ENCODE data around the gene EXOSC2. TPM values are rescaled to one million over a fixed set of nuclear protein-coding genes. Genes with fewer than 3 reads are reported as not detected.

The EXOSC2 gene
- total and polyA plus RNA-seq, 2 experiments from 2014 or later, result 37.6 to 77.7 TPM

DNA sequence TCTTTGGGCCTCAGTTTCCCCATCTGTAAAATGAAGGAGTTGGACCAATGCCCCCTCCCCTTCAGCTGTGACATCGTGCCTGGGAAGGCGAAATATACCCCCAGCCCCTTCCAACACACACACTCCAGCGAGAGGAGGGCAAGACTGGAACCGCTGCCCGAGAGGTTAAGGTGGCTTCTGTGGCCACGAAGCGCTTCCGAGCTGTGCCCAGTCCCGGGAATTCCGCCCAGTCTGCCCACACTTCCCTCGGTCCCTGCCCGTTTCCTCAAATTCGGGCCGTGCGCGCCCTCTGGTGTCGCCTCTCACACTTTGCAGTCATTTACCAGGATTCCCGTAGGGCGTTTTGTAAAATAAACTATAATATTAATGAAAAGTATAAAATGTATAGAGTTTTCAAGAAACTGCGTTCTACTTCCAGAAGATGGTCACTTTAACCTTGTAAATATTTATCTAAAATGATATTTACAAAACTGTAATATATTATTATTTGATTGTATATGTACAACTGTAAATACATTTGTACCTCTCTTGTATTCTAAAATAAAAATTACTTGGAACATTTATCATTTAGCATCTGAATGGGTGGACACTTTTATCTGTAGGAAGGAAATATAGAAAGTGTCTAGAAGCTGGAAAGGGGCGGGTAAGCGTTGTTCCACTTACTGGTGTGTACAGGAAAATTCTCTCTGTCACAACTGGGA is 11.0 kb upstream of the EXOSC2 start:
- peak; percentile 92 for DNase-seq (ENCODE audit: low spot score)
- Mint-ChIP-seq H3K36me3 (ENCODE audit: low read depth) (no peaks in the 10 kb centered on the region), H3K27ac (no peak overlapping the region), H3K27me3 (ENCODE audit: insufficient read depth, low read depth, poor library complexity) (peaks cover 43% of the 10 kb centered on the region), H3K4me3 (peak overlapping the region; percentile 72), H3K9me3 (peaks cover 15% of the 10 kb centered on the region; the same call in 2 of the 3 replicates), H3K4me1 (no peaks in the 10 kb centered on the region; the same call in 2 of the 3 replicates)
- ATAC-seq, result peak; percentile 76
- Histone ChIP-seq H3K36me3 (ENCODE audit: insufficient read depth) (no peaks in the 10 kb centered on the region), H3K79me2 (replicated peaks; ENCODE audit: insufficient read depth) (no peaks in the 10 kb centered on the region), H3K4me1 (ENCODE audit: insufficient read depth) (peaks cover 5% of the 10 kb centered on the region; the same call in 1 of the 2 replicates), H3F3A (replicated peaks; ENCODE audit: low read depth) (no peaks in the 10 kb centered on the region), H3K27me3 (ENCODE audit: insufficient read depth) (peaks cover 47% of the 10 kb centered on the region), H4K20me1 (replicated peaks; ENCODE audit: insufficient read depth) (peaks cover 3% of the 10 kb centered on the region; the same call in 1 of the 2 replicates), H3K9me2 (ENCODE audit: insufficient read depth) (no peaks in the 10 kb centered on the region), H3K4me3 (peak overlapping the region; percentile 68), H2AFZ (peak overlapping the region; percentile 98; the same call in 1 of the 2 replicates), H3K27ac (ENCODE audit: low read depth) (no peak overlapping the region), H3K4me2 (peak overlapping the region; percentile 90)
- TF ChIP-seq, protein P1, sequence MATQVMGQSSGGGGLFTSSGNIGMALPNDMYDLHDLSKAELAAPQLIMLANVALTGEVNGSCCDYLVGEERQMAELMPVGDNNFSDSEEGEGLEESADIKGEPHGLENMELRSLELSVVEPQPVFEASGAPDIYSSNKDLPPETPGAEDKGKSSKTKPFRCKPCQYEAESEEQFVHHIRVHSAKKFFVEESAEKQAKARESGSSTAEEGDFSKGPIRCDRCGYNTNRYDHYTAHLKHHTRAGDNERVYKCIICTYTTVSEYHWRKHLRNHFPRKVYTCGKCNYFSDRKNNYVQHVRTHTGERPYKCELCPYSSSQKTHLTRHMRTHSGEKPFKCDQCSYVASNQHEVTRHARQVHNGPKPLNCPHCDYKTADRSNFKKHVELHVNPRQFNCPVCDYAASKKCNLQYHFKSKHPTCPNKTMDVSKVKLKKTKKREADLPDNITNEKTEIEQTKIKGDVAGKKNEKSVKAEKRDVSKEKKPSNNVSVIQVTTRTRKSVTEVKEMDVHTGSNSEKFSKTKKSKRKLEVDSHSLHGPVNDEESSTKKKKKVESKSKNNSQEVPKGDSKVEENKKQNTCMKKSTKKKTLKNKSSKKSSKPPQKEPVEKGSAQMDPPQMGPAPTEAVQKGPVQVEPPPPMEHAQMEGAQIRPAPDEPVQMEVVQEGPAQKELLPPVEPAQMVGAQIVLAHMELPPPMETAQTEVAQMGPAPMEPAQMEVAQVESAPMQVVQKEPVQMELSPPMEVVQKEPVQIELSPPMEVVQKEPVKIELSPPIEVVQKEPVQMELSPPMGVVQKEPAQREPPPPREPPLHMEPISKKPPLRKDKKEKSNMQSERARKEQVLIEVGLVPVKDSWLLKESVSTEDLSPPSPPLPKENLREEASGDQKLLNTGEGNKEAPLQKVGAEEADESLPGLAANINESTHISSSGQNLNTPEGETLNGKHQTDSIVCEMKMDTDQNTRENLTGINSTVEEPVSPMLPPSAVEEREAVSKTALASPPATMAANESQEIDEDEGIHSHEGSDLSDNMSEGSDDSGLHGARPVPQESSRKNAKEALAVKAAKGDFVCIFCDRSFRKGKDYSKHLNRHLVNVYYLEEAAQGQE (IDR thresholded peaks at IDR 0.05; ENCODE audit: unreplicated experiment), result no peak
- TF ChIP-seq JUNB (IDR thresholded peaks at IDR 0.05; ENCODE audit: unreplicated experiment) (no peak), STAT1 (IDR thresholded peaks at IDR 0.05; ENCODE audit: unreplicated experiment) (no peak), NANOG (IDR thresholded peaks at IDR 0.05; ENCODE audit: borderline replicate concordance) (no peak), EZH2phosphoT487 (IDR thresholded peaks at IDR 0.05; ENCODE audit: unreplicated experiment) (no peak), ZNF331 (CRISPR knock-in tag; IDR thresholded peaks at IDR 0.05; ENCODE audit: low read depth) (no peak), POLR2AphosphoS5 (IDR thresholded peaks at IDR 0.05; ENCODE audit: low read depth) (no peak), ZNF114 (CRISPR knock-in tag; IDR thresholded peaks at IDR 0.05) (no peak), EZH2 (IDR thresholded peaks at IDR 0.05; ENCODE audit: low read depth, unreplicated experiment) (peak; percentile 13)
- TF ChIP-seq, protein P2, sequence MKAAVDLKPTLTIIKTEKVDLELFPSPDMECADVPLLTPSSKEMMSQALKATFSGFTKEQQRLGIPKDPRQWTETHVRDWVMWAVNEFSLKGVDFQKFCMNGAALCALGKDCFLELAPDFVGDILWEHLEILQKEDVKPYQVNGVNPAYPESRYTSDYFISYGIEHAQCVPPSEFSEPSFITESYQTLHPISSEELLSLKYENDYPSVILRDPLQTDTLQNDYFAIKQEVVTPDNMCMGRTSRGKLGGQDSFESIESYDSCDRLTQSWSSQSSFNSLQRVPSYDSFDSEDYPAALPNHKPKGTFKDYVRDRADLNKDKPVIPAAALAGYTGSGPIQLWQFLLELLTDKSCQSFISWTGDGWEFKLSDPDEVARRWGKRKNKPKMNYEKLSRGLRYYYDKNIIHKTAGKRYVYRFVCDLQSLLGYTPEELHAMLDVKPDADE (IDR thresholded peaks at IDR 0.05), result no peak
- TF ChIP-seq, protein P3, sequence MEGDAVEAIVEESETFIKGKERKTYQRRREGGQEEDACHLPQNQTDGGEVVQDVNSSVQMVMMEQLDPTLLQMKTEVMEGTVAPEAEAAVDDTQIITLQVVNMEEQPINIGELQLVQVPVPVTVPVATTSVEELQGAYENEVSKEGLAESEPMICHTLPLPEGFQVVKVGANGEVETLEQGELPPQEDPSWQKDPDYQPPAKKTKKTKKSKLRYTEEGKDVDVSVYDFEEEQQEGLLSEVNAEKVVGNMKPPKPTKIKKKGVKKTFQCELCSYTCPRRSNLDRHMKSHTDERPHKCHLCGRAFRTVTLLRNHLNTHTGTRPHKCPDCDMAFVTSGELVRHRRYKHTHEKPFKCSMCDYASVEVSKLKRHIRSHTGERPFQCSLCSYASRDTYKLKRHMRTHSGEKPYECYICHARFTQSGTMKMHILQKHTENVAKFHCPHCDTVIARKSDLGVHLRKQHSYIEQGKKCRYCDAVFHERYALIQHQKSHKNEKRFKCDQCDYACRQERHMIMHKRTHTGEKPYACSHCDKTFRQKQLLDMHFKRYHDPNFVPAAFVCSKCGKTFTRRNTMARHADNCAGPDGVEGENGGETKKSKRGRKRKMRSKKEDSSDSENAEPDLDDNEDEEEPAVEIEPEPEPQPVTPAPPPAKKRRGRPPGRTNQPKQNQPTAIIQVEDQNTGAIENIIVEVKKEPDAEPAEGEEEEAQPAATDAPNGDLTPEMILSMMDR (conservative IDR thresholded peaks at IDR 0.05; ENCODE audit: low read depth in 2 of 2), result peak; percentile 80 to 92
- TF ChIP-seq, protein P4, sequence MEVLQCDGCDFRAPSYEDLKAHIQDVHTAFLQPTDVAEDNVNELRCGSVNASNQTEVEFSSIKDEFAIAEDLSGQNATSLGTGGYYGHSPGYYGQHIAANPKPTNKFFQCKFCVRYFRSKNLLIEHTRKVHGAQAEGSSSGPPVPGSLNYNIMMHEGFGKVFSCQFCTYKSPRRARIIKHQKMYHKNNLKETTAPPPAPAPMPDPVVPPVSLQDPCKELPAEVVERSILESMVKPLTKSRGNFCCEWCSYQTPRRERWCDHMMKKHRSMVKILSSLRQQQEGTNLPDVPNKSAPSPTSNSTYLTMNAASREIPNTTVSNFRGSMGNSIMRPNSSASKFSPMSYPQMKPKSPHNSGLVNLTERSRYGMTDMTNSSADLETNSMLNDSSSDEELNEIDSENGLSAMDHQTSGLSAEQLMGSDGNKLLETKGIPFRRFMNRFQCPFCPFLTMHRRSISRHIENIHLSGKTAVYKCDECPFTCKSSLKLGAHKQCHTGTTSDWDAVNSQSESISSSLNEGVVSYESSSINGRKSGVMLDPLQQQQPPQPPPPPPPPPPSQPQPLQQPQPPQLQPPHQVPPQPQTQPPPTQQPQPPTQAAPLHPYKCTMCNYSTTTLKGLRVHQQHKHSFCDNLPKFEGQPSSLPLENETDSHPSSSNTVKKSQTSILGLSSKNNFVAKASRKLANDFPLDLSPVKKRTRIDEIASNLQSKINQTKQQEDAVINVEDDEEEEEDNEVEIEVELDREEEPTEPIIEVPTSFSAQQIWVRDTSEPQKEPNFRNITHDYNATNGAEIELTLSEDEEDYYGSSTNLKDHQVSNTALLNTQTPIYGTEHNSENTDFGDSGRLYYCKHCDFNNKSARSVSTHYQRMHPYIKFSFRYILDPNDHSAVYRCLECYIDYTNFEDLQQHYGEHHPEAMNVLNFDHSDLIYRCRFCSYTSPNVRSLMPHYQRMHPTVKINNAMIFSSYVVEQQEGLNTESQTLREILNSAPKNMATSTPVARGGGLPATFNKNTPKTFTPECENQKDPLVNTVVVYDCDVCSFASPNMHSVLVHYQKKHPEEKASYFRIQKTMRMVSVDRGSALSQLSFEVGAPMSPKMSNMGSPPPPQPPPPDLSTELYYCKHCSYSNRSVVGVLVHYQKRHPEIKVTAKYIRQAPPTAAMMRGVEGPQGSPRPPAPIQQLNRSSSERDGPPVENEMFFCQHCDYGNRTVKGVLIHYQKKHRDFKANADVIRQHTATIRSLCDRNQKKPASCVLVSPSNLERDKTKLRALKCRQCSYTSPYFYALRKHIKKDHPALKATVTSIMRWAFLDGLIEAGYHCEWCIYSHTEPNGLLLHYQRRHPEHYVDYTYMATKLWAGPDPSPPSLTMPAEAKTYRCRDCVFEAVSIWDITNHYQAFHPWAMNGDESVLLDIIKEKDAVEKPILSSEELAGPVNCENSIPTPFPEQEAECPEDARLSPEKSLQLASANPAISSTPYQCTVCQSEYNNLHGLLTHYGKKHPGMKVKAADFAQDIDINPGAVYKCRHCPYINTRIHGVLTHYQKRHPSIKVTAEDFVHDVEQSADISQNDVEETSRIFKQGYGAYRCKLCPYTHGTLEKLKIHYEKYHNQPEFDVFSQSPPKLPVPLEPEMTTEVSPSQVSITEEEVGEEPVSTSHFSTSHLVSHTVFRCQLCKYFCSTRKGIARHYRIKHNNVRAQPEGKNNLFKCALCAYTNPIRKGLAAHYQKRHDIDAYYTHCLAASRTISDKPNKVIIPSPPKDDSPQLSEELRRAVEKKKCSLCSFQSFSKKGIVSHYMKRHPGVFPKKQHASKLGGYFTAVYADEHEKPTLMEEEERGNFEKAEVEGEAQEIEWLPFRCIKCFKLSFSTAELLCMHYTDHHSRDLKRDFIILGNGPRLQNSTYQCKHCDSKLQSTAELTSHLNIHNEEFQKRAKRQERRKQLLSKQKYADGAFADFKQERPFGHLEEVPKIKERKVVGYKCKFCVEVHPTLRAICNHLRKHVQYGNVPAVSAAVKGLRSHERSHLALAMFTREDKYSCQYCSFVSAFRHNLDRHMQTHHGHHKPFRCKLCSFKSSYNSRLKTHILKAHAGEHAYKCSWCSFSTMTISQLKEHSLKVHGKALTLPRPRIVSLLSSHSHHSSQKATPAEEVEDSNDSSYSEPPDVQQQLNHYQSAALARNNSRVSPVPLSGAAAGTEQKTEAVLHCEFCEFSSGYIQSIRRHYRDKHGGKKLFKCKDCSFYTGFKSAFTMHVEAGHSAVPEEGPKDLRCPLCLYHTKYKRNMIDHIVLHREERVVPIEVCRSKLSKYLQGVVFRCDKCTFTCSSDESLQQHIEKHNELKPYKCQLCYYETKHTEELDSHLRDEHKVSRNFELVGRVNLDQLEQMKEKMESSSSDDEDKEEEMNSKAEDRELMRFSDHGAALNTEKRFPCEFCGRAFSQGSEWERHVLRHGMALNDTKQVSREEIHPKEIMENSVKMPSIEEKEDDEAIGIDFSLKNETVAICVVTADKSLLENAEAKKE (CRISPR knock-in tag; IDR thresholded peaks at IDR 0.05), result no peak

All from GM23338 (cell line).